ENCODE results near the gene TLE7. TPM values are rescaled to one million over a fixed set of nuclear protein-coding genes. Genes with fewer than 3 reads are reported as not detected.

The TLE7 gene
- total and polyA plus RNA-seq, 2 experiments from 2014 or later = 0.44 to 2.5 TPM

DNA sequence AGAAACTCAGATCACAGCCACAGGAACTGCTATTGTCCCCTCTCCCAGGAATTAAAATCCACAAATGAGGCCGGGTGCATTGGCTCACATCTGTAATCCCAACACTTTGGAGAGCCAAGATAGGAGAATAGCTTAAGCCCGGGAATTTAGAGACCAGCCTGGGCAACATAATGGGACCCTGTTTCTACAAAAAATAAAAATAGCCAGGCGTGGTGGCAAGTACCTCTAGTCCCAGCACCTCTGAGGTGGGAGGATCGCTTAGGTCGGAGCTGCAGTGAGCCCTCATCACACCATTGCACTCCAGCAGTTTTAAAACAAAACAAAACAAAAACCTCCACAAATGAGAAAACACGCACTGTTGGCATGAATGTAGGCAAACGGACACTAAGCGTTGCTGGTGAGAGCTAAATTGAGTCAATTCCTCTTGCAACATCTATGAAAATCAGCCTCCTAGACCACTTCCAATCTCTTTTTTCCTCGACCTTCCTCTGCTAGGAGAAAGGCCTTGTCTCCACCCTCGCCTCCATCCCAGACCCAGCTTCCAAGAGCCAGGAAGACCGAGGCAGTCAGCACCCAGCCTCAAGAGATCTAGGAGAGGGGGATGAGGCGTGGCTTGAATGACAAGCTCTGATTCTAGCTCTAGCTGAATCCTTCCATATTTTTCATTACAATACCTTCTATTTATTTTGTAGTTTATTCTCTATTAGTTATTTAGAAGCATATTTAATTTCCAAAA is 14.8 kb downstream of the TLE7 start:
- Histone ChIP-seq H4K20me1 (replicated peaks; ENCODE audit: insufficient read depth) (no peaks in the 10 kb centered on the region), H3K4me2 (0 out of 2 replicates have a peak overlapping the region, but pooled peaks have one; percentile 3), H3K4me3 (peak overlapping the region; percentile 23; the same call in 1 of the 2 replicates), H3K27ac (ENCODE audit: low read depth) (no peak overlapping the region), H2AFZ (no peak overlapping the region), H3K4me1 (ENCODE audit: insufficient read depth) (peaks cover 12% of the 10 kb centered on the region; the same call in 1 of the 2 replicates), H3K36me3 (ENCODE audit: insufficient read depth) (no peaks in the 10 kb centered on the region), H3K9me2 (ENCODE audit: insufficient read depth) (no peaks in the 10 kb centered on the region), H3K27me3 (ENCODE audit: insufficient read depth) (peaks cover 10% of the 10 kb centered on the region; the same call in 1 of the 2 replicates), H3K79me2 (replicated peaks; ENCODE audit: insufficient read depth) (no peaks in the 10 kb centered on the region), H3F3A (replicated peaks; ENCODE audit: low read depth) (peaks cover 6% of the 10 kb centered on the region)
- DNase-seq (ENCODE audit: low spot score) (no peak), ATAC-seq (no peak; the same call in 1 of the 3 replicates)
- Mint-ChIP-seq H3K4me1 (peaks cover 7% of the 10 kb centered on the region; the same call in 2 of the 3 replicates), H3K27ac (no peak overlapping the region; the same call in 1 of the 2 replicates), H3K27me3 (ENCODE audit: insufficient read depth, low read depth, poor library complexity) (peaks cover 25% of the 10 kb centered on the region), H3K4me3 (peak overlapping the region; percentile 80), H3K9me3 (peaks cover 3% of the 10 kb centered on the region; the same call in 2 of the 3 replicates), H3K36me3 (ENCODE audit: low read depth) (peaks cover 3% of the 10 kb centered on the region; the same call in 1 of the 3 replicates)
- TF ChIP-seq POLR2AphosphoS5 (IDR thresholded peaks at IDR 0.05; ENCODE audit: low read depth) (no peak), ZNF331 (CRISPR knock-in tag; IDR thresholded peaks at IDR 0.05; ENCODE audit: low read depth) (no peak), NANOG (IDR thresholded peaks at IDR 0.05; ENCODE audit: borderline replicate concordance) (no peak), CREB1 (CRISPR knock-in tag; IDR thresholded peaks at IDR 0.05; ENCODE audit: low read depth) (no peak), ZNF114 (CRISPR knock-in tag; IDR thresholded peaks at IDR 0.05) (no peak), EZH2phosphoT487 (IDR thresholded peaks at IDR 0.05; ENCODE audit: unreplicated experiment) (no peak), STAT1 (IDR thresholded peaks at IDR 0.05; ENCODE audit: unreplicated experiment) (no peak)
- TF ChIP-seq, protein P1, sequence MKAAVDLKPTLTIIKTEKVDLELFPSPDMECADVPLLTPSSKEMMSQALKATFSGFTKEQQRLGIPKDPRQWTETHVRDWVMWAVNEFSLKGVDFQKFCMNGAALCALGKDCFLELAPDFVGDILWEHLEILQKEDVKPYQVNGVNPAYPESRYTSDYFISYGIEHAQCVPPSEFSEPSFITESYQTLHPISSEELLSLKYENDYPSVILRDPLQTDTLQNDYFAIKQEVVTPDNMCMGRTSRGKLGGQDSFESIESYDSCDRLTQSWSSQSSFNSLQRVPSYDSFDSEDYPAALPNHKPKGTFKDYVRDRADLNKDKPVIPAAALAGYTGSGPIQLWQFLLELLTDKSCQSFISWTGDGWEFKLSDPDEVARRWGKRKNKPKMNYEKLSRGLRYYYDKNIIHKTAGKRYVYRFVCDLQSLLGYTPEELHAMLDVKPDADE (IDR thresholded peaks at IDR 0.05) = no peak
- TF ChIP-seq, protein P2, sequence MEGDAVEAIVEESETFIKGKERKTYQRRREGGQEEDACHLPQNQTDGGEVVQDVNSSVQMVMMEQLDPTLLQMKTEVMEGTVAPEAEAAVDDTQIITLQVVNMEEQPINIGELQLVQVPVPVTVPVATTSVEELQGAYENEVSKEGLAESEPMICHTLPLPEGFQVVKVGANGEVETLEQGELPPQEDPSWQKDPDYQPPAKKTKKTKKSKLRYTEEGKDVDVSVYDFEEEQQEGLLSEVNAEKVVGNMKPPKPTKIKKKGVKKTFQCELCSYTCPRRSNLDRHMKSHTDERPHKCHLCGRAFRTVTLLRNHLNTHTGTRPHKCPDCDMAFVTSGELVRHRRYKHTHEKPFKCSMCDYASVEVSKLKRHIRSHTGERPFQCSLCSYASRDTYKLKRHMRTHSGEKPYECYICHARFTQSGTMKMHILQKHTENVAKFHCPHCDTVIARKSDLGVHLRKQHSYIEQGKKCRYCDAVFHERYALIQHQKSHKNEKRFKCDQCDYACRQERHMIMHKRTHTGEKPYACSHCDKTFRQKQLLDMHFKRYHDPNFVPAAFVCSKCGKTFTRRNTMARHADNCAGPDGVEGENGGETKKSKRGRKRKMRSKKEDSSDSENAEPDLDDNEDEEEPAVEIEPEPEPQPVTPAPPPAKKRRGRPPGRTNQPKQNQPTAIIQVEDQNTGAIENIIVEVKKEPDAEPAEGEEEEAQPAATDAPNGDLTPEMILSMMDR (conservative IDR thresholded peaks at IDR 0.05; ENCODE audit: low read depth in 2 of 2) = no peak
- TF ChIP-seq, protein P3, sequence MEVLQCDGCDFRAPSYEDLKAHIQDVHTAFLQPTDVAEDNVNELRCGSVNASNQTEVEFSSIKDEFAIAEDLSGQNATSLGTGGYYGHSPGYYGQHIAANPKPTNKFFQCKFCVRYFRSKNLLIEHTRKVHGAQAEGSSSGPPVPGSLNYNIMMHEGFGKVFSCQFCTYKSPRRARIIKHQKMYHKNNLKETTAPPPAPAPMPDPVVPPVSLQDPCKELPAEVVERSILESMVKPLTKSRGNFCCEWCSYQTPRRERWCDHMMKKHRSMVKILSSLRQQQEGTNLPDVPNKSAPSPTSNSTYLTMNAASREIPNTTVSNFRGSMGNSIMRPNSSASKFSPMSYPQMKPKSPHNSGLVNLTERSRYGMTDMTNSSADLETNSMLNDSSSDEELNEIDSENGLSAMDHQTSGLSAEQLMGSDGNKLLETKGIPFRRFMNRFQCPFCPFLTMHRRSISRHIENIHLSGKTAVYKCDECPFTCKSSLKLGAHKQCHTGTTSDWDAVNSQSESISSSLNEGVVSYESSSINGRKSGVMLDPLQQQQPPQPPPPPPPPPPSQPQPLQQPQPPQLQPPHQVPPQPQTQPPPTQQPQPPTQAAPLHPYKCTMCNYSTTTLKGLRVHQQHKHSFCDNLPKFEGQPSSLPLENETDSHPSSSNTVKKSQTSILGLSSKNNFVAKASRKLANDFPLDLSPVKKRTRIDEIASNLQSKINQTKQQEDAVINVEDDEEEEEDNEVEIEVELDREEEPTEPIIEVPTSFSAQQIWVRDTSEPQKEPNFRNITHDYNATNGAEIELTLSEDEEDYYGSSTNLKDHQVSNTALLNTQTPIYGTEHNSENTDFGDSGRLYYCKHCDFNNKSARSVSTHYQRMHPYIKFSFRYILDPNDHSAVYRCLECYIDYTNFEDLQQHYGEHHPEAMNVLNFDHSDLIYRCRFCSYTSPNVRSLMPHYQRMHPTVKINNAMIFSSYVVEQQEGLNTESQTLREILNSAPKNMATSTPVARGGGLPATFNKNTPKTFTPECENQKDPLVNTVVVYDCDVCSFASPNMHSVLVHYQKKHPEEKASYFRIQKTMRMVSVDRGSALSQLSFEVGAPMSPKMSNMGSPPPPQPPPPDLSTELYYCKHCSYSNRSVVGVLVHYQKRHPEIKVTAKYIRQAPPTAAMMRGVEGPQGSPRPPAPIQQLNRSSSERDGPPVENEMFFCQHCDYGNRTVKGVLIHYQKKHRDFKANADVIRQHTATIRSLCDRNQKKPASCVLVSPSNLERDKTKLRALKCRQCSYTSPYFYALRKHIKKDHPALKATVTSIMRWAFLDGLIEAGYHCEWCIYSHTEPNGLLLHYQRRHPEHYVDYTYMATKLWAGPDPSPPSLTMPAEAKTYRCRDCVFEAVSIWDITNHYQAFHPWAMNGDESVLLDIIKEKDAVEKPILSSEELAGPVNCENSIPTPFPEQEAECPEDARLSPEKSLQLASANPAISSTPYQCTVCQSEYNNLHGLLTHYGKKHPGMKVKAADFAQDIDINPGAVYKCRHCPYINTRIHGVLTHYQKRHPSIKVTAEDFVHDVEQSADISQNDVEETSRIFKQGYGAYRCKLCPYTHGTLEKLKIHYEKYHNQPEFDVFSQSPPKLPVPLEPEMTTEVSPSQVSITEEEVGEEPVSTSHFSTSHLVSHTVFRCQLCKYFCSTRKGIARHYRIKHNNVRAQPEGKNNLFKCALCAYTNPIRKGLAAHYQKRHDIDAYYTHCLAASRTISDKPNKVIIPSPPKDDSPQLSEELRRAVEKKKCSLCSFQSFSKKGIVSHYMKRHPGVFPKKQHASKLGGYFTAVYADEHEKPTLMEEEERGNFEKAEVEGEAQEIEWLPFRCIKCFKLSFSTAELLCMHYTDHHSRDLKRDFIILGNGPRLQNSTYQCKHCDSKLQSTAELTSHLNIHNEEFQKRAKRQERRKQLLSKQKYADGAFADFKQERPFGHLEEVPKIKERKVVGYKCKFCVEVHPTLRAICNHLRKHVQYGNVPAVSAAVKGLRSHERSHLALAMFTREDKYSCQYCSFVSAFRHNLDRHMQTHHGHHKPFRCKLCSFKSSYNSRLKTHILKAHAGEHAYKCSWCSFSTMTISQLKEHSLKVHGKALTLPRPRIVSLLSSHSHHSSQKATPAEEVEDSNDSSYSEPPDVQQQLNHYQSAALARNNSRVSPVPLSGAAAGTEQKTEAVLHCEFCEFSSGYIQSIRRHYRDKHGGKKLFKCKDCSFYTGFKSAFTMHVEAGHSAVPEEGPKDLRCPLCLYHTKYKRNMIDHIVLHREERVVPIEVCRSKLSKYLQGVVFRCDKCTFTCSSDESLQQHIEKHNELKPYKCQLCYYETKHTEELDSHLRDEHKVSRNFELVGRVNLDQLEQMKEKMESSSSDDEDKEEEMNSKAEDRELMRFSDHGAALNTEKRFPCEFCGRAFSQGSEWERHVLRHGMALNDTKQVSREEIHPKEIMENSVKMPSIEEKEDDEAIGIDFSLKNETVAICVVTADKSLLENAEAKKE (CRISPR knock-in tag; IDR thresholded peaks at IDR 0.05) = no peak
- TF ChIP-seq, protein P4, sequence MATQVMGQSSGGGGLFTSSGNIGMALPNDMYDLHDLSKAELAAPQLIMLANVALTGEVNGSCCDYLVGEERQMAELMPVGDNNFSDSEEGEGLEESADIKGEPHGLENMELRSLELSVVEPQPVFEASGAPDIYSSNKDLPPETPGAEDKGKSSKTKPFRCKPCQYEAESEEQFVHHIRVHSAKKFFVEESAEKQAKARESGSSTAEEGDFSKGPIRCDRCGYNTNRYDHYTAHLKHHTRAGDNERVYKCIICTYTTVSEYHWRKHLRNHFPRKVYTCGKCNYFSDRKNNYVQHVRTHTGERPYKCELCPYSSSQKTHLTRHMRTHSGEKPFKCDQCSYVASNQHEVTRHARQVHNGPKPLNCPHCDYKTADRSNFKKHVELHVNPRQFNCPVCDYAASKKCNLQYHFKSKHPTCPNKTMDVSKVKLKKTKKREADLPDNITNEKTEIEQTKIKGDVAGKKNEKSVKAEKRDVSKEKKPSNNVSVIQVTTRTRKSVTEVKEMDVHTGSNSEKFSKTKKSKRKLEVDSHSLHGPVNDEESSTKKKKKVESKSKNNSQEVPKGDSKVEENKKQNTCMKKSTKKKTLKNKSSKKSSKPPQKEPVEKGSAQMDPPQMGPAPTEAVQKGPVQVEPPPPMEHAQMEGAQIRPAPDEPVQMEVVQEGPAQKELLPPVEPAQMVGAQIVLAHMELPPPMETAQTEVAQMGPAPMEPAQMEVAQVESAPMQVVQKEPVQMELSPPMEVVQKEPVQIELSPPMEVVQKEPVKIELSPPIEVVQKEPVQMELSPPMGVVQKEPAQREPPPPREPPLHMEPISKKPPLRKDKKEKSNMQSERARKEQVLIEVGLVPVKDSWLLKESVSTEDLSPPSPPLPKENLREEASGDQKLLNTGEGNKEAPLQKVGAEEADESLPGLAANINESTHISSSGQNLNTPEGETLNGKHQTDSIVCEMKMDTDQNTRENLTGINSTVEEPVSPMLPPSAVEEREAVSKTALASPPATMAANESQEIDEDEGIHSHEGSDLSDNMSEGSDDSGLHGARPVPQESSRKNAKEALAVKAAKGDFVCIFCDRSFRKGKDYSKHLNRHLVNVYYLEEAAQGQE (IDR thresholded peaks at IDR 0.05; ENCODE audit: unreplicated experiment) = no peak

Data from GM23338 (cell line).